Mesenchymal stem cell (in vitro differentiated cells and primary cell): ENCODE results near the gene MEOX1.
A peak's percentile ranks its signal among the peaks of the same experiment; 100 is the strongest.

ENCODE experiments used
- DNase-seq: peaks from one replicate; pipeline ENCODE4 v3.0.0-alpha.2; 2013
- H2AFZ ChIP-seq: one replicate; pipeline ENCODE4 v1.6.1; 2013; ENCODE audit warnings: low read depth, mild to moderate bottlenecking, control low read depth, inconsistent platforms, low read length, moderate library complexity
- H2AK5ac ChIP-seq: 2 replicates; pipeline ENCODE4 v1.6.1; 2013; ENCODE audit warnings: low read length, moderate library complexity, mild to moderate bottlenecking, inconsistent platforms; ENCODE audit not compliant: severe bottlenecking
- H2BK120ac ChIP-seq: one replicate; pipeline ENCODE4 v1.6.1; 2013; ENCODE audit warnings: low read depth, mild to moderate bottlenecking, inconsistent platforms, low read length, moderate library complexity
- H2BK12ac ChIP-seq, 2 experiments: one replicate each; pipeline ENCODE4 v1.6.1; 2013; ENCODE audit warnings: inconsistent platforms in 2 of 2, low read length in 2 of 2, mild to moderate bottlenecking in 2 of 2, moderate library complexity in 2 of 2, control low read depth in 1 of 2
- H2BK15ac ChIP-seq: one replicate; pipeline ENCODE4 v1.6.1; 2013; ENCODE audit warnings: mild to moderate bottlenecking, low read depth, inconsistent platforms; ENCODE audit not compliant: poor library complexity, severe bottlenecking
- H2BK5ac ChIP-seq: 2 replicates; pipeline ENCODE4 v1.6.1; 2013; ENCODE audit warnings: low read depth, mild to moderate bottlenecking, low read length, control low read depth, inconsistent platforms; ENCODE audit not compliant: poor library complexity, severe bottlenecking
- H3K14ac ChIP-seq, 2 experiments: one replicate each; pipeline ENCODE4 v1.6.1; 2013; ENCODE audit warnings: inconsistent platforms in 2 of 2, low read length in 2 of 2, control low read depth in 1 of 2, mild to moderate bottlenecking in 1 of 2, moderate library complexity in 1 of 2
- H3K18ac ChIP-seq, 2 experiments: one replicate each; pipeline ENCODE4 v1.6.1; 2013; ENCODE audit warnings: inconsistent platforms in 2 of 2, low read length in 2 of 2, control low read depth in 1 of 2, low read depth in 1 of 2, mild to moderate bottlenecking in 1 of 2
- H3K23ac ChIP-seq, 2 experiments: one replicate each; pipeline ENCODE4 v1.6.1; 2013; ENCODE audit warnings: inconsistent platforms in 2 of 2, low read length in 2 of 2, mild to moderate bottlenecking in 2 of 2, moderate library complexity in 2 of 2, control low read depth in 1 of 2
- H3K27ac ChIP-seq: 2 replicates; pipeline ENCODE4 v1.5.1; 2013; ENCODE audit warnings: mild to moderate bottlenecking, moderate library complexity, low read length, control low read depth, inconsistent platforms; ENCODE audit not compliant: poor library complexity, severe bottlenecking
- H3K27me3 ChIP-seq, 2 experiments: 2 replicates each; pipeline versions ENCODE4 v1.6.1 to v1.7.0; 2013; ENCODE audit warnings: low read length in 2 of 2, mild to moderate bottlenecking in 2 of 2, moderate library complexity in 2 of 2, control low read depth in 1 of 2, inconsistent platforms in 1 of 2; ENCODE audit not compliant: control insufficient read depth in 1 of 2, insufficient read depth in 1 of 2
- H3K36me3 ChIP-seq, 2 experiments: 2 replicates each; pipeline versions ENCODE4 v1.6.1 to v1.7.0; 2013; ENCODE audit warnings: low read length in 2 of 2, control low read depth in 1 of 2, inconsistent platforms in 1 of 2, low read depth in 1 of 2, mild to moderate bottlenecking in 1 of 2; ENCODE audit not compliant: insufficient read depth in 2 of 2, control insufficient read depth in 1 of 2
- H3K4ac ChIP-seq, 2 experiments: one replicate each; pipeline ENCODE4 v1.6.1; 2013; ENCODE audit warnings: inconsistent platforms in 2 of 2, low read length in 2 of 2, mild to moderate bottlenecking in 2 of 2, moderate library complexity in 2 of 2, control low read depth in 1 of 2, low read depth in 1 of 2
- H3K4me1 ChIP-seq: 2 replicates; pipeline ENCODE4 v1.6.1; 2013; ENCODE audit warnings: low read depth, low read length, control low read depth; ENCODE audit not compliant: control insufficient read depth, insufficient read depth
- H3K4me2 ChIP-seq: 2 replicates; pipeline ENCODE4 v1.6.1; 2013; ENCODE audit warnings: low read length, mild to moderate bottlenecking, inconsistent platforms; ENCODE audit not compliant: poor library complexity, severe bottlenecking
- H3K4me3 ChIP-seq, 2 experiments: 2 replicates each; pipeline versions ENCODE4 v1.5.1 to v1.7.0; 2013; ENCODE audit warnings: low read length in 2 of 2, mild to moderate bottlenecking in 2 of 2, control low read depth in 1 of 2, low read depth in 1 of 2; ENCODE audit not compliant: insufficient read depth in 1 of 2
- H3K79me1 ChIP-seq: replicated peaks from 2 replicates; pipeline ENCODE4 v1.6.1; 2013; ENCODE audit warnings: mild to moderate bottlenecking, control low read depth, low read length, inconsistent platforms; ENCODE audit not compliant: poor library complexity, severe bottlenecking
- H3K9ac ChIP-seq: 2 replicates; pipeline ENCODE4 v1.7.0; 2013; ENCODE audit warnings: mild to moderate bottlenecking, low read length, moderate library complexity
- H3K9me3 ChIP-seq: 2 replicates; pipeline ENCODE4 v1.7.0; 2013; ENCODE audit warnings: mild to moderate bottlenecking, low read length; ENCODE audit not compliant: control insufficient read depth
- H4K8ac ChIP-seq: one replicate; pipeline ENCODE4 v1.6.1; 2013; ENCODE audit warnings: inconsistent platforms, mild to moderate bottlenecking, low read length, moderate library complexity
- H4K91ac ChIP-seq: one replicate; pipeline ENCODE4 v1.6.1; 2013; ENCODE audit warnings: mild to moderate bottlenecking, low read length, inconsistent platforms
- WGBS: methylation state at CpG from one replicate; pipeline ENCODE4 v1.1.7; 2013; ENCODE audit warnings: mixed read lengths; 5-methylcytosine and 5-hydroxymethylcytosine counted together

Gene MEOX1

GRCh38 chr17:43695970-43696865 is 34.5 kb upstream of the MEOX1 start:
- Histone ChIP-seq H3K36me3 (no peaks in the 10 kb centered on the region), H3K4me1 (peaks cover 7% of the 10 kb centered on the region), H2BK12ac (no peak overlapping the region), H3K9me3 (peaks cover 5% of the 10 kb centered on the region), H3K18ac (no peak overlapping the region), H3K27me3 (peaks cover 30 to 32% of the 10 kb centered on the region in 2 experiments), H2BK120ac (no peak overlapping the region), H3K4ac (no peak overlapping the region), H2BK5ac (no peak overlapping the region), H3K4me2 (no peak overlapping the region), H3K4me3 (no peak overlapping the region), H4K8ac (no peak overlapping the region), H3K23ac (no peak overlapping the region), H3K9ac (no peak overlapping the region), H2AFZ (no peak overlapping the region), H2BK15ac (no peak overlapping the region), H2AK5ac (no peak overlapping the region), H3K27ac (no peak overlapping the region), H4K91ac (no peak overlapping the region), H3K14ac (no peak overlapping the region), H3K79me1 (no peaks in the 10 kb centered on the region)
- DNase-seq, result no peak
- 56% methylated on average over 11 of the region's 12 CpGs for WGBS

- Histone ChIP-seq H2BK5ac (no peak overlapping the region), H3K14ac (no peak overlapping the region), H3K18ac (no peak overlapping the region), H2AK5ac (no peak overlapping the region), H3K27ac (no peak overlapping the region), H3K79me1 (no peaks in the 10 kb centered on the region), H2BK120ac (no peak overlapping the region), H2BK15ac (no peak overlapping the region), H3K4me2 (no peak overlapping the region), H3K9ac (no peak overlapping the region), H3K4me1 (peaks cover 3% of the 10 kb centered on the region), H3K4ac (no peak overlapping the region), H3K36me3 (no peaks in the 10 kb centered on the region), H2BK12ac (no peak overlapping the region), H4K8ac (no peak overlapping the region), H3K23ac (no peak overlapping the region), H2AFZ (no peak overlapping the region), H3K27me3 (peaks cover 44 to 49% of the 10 kb centered on the region in 2 experiments), H3K4me3 (no peak overlapping the region), H4K91ac (no peak overlapping the region), H3K9me3 (peaks cover 4% of the 10 kb centered on the region)
- DNase-seq, result peak; percentile 81
- WGBS, result 26% methylated on average over 10 of the region's 11 CpGs
Measured at GRCh38 chr17:43694081-43694870, 32.6 kb upstream of the MEOX1 start.

GRCh38 chr17:43691317-43691693 is 29.6 kb upstream of the MEOX1 start:
- no peaks in the 10 kb centered on the region for H3K36me3 ChIP-seq
- H3K4me1 ChIP-seq, result no peaks in the 10 kb centered on the region
- no peak overlapping the region for H4K91ac ChIP-seq
- H3K9ac ChIP-seq, result no peak overlapping the region
- H3K9me3 ChIP-seq, result no peaks in the 10 kb centered on the region
- no peak overlapping the region for H4K8ac ChIP-seq
- H3K27me3 ChIP-seq, result peaks cover 49 to 50% of the 10 kb centered on the region in 2 experiments
- H2BK120ac ChIP-seq, result no peak overlapping the region
- H3K4me3 ChIP-seq, result no peak overlapping the region
- no peak overlapping the region for H3K18ac ChIP-seq
- H3K27ac ChIP-seq, result no peak overlapping the region
- 65% methylated on average over 6 of the region's 6 CpGs for WGBS
- DNase-seq, result no peak
- no peak overlapping the region for H2BK12ac ChIP-seq
- H2AK5ac ChIP-seq, result no peak overlapping the region
- H3K79me1 ChIP-seq, result no peaks in the 10 kb centered on the region
- no peak overlapping the region for H2AFZ ChIP-seq
- H3K14ac ChIP-seq, result no peak overlapping the region
- H2BK15ac ChIP-seq, result no peak overlapping the region
- no peak overlapping the region for H2BK5ac ChIP-seq
- no peak overlapping the region for H3K23ac ChIP-seq
- H3K4ac ChIP-seq, result no peak overlapping the region
- H3K4me2 ChIP-seq, result no peak overlapping the region

GRCh38 chr17:43690624-43691316 is 29.0 kb upstream of the MEOX1 start:
- Histone ChIP-seq H3K4me1 (no peaks in the 10 kb centered on the region), H3K4me2 (no peak overlapping the region), H3K79me1 (no peaks in the 10 kb centered on the region), H3K4ac (no peak overlapping the region), H2AFZ (no peak overlapping the region), H2BK12ac (no peak overlapping the region), H2BK15ac (no peak overlapping the region), H2AK5ac (no peak overlapping the region), H2BK120ac (no peak overlapping the region), H3K9ac (no peak overlapping the region), H3K9me3 (no peaks in the 10 kb centered on the region), H4K91ac (no peak overlapping the region), H3K27ac (no peak overlapping the region), H3K14ac (no peak overlapping the region), H3K36me3 (no peaks in the 10 kb centered on the region), H2BK5ac (no peak overlapping the region), H3K4me3 (no peak overlapping the region), H4K8ac (no peak overlapping the region), H3K23ac (no peak overlapping the region), H3K27me3 (peaks cover 49 to 50% of the 10 kb centered on the region in 2 experiments), H3K18ac (no peak overlapping the region)
- WGBS, result 90% methylated on average over 6 of the region's 9 CpGs
- no peak for DNase-seq
